ENCODE measurements around the gene ALKAL2.

ALKAL2 gene

GRCh38 chr2:263774-264492, 24.0 kb downstream of the ALKAL2 start, which contains the start of gene SH3YL1:
TSS of gene SH3YL1 (minus strand) at chr2:264032. CDS start at chr2:263984, 48 bp downstream.
- TF ChIP-seq, protein P1, sequence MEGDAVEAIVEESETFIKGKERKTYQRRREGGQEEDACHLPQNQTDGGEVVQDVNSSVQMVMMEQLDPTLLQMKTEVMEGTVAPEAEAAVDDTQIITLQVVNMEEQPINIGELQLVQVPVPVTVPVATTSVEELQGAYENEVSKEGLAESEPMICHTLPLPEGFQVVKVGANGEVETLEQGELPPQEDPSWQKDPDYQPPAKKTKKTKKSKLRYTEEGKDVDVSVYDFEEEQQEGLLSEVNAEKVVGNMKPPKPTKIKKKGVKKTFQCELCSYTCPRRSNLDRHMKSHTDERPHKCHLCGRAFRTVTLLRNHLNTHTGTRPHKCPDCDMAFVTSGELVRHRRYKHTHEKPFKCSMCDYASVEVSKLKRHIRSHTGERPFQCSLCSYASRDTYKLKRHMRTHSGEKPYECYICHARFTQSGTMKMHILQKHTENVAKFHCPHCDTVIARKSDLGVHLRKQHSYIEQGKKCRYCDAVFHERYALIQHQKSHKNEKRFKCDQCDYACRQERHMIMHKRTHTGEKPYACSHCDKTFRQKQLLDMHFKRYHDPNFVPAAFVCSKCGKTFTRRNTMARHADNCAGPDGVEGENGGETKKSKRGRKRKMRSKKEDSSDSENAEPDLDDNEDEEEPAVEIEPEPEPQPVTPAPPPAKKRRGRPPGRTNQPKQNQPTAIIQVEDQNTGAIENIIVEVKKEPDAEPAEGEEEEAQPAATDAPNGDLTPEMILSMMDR (IDR thresholded peaks at IDR 0.05): no peak

DNA sequence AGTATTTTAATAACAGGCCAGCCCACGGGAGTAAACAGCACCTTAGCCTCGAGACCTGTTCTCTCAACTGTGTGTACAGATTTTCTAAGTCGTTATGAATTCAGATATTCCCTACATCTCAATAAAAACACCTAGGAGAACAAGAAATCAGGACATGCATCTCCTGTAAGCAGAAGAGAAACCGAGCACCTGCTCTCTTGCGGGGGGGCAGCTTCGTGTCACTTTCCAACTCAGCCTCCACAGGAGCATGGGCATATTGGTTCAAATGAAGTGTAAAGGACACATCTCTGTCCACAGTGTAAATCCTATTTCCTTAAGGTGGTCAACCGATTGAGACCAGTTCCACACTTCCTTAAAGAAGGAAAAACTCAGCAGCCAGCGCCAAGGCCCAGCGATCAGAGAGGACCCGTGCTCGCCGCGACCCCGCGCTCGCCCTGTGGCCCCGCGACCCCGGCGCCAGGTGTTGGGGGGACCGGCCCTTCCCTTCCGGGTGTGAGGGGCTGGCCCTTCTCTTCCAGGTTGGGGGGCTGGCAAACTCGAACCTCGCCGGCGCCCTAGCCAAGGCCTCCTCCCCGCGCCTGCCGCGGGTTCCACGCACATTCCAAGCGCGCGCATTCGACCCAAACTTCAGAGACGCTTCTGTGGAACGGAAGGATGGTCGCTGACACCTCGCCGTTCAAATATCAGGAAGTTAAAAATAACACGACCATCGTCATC, 24.7 kb downstream of the ALKAL2 start:
- TF ChIP-seq, protein P1 (IDR thresholded peaks at IDR 0.05): no peak

GRCh38 chr2:262117-262516, 25.8 kb downstream of the ALKAL2 start:
- TF ChIP-seq, protein P1 (IDR thresholded peaks at IDR 0.05): no peak

- TF ChIP-seq, protein P1 (IDR thresholded peaks at IDR 0.05): no peak
Measured at GRCh38 chr2:260507-261161, 27.3 kb downstream of the ALKAL2 start.

DNA sequence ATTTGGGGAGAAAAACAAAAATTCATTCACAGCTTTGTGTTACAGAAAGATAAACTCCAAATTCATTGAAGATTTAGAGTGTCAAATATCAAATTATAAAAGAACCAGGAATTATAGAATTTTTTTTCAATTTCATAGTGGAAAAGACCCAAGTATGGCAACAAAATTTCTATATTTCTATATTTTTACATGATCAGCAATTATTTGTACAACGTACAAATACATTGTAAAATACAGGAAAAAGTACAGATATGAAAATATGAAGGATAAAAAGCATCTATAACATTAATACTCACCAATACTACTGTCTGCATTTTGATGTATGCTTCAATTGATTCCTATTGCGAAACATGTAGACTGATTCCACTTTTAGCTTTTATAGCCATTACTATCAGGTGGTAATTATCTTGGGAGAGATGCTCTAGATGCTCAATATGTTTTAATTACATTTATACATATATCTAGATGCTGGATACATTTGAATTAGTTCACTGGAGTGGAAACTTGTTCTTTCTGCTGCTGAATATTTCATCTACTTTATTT, 28.0 kb downstream of the ALKAL2 start:
- TF ChIP-seq, protein P1 (IDR thresholded peaks at IDR 0.05): no peak

DNA sequence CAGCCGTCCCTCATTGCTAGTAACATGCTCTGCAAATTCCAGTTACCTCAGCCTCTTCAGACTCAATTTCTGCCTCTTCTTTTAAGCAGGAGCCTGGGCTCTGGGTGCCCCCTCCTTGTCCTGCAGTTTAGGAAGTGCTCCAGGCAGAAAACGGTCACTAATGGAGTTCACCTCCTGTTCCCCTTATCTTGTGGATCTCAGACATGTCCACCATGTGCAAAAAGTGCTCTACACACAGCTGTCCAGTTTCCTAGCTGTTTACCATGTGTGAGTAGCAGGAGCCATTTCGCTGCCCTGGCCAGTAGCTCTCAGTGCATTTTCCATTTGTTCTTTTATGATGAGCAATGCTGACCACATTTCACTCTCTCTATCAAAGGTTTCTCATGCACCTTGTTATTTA, 29.0 kb downstream of the ALKAL2 start:
- TF ChIP-seq, protein P1 (IDR thresholded peaks at IDR 0.05): no peak

DNA sequence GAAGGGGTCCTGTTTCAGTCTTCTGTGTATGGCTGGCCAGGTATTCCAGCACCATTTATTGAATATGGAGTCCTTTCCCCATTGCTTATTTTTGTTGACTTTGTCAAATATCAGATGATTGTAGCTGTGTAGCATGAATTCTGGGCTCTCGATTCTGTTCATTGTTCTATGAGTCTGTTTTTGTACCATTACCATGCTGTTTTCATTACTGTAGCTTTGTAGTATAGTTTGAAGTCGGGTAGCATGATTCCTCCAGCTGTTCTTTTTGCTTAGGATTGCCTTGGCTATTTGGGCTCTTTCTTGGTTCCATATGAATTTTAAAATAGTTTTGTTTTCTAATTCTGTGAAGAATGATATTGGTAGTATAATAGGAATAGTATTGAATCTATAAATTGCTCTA, 30.0 kb downstream of the ALKAL2 start:
- TF ChIP-seq, protein P1 (IDR thresholded peaks at IDR 0.05): no peak

Data from LNCAP (cell line).